ENCODE data around the gene MEX3D.

Gene MEX3D

DNA sequence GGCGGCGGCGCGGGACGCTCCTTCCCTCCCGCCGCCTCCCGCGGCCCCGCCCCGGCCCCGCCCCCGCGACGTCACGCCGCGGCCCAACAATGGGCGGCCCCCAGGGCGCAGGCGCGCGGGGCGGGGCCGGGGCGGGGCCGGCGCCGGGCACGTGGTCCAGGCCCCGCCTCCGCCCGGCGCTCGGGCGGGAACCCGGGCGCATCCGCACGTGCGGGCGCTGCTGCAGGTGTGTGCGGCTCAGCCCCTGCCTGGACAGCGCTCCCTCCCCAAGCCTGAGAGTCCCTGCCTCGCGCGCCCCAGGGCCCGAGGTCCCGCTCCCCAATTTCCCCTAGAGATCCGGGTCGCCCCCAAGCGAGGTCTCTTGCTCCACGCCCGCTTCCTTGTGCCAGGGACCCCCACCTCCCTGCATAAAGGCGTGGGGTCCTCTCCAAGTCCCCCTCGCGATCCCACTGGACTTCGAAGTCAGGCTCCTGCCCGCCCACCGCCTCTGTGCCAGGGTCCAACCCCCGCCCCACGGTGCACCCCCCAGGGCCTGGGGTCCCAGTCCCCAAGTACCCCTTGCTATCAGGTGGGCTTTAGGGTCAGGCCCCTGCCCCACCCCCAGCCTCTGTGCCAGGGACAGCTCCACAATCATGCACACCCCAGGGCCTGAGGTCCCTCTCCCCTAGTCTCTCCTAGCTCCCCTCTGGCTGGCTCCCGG, at the start of gene MEX3D:
MEX3D (minus strand) TSS at position 6 of the 700 bp plus-strand sequence. CDS start 267 bp downstream, outside the sequence.
- peak within 1 kb of the TSS; percentile 80 for H3K4me3 ChIP-seq (ENCODE audit: low read depth, low read length)

DNA sequence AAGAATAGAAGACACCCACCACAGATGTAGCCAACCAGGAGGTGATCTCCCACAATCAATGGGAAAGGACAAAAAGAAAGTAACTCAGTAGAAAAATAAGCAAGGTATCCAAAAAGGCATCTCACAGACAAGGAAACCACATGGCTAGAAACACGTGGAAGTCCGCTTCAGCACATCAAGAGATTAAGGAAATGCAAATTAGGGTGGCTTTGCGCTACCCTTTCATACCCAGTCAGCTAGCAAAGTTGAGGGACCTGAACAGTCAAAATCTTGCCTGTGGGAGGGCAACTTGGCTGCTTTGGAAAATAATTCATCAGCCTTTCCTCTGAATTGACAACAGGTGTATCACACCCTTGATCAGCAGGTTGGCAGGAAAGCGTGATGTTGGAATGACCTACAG, 48.8 kb upstream of the MEX3D start:
- no peak overlapping the region for H3K4me3 ChIP-seq (ENCODE audit: low read depth, low read length)

- H3K4me3 ChIP-seq (ENCODE audit: low read depth, low read length) = no peak overlapping the region
Measured at GRCh38 chr19:1616396-1616795, 48.3 kb upstream of the MEX3D start.

DNA sequence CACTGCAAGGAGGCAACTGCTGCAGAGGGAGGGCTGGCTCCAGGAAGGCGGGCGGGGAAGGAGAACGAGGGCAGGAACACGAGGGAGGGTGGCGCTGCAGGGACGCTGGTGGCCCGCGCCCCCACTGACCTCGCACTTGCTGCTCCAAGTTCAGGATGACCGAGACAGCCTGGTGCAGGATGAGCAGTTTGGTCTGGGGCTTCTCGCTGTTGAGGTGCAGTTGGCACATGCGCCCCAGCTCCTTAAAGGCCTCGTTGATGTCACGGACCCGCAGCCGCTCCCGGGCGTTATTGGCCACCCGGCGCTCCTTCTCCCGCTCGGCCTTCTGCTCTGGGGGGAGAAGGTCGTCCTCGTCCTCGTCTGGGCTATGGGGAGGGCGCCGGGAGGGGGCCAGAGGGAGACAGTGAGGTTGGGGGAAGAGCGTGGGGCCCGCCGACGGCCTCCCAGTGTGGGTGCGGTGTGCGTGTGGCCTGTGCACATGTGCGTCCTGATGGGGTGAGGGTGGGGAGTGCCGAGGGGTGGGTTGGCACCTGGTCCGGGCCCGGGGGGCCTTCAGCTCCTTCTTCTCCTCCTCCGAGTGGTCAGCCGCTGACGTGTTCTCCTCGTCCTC, 47.1 kb upstream of the MEX3D start:
- H3K4me3 ChIP-seq (ENCODE audit: low read depth, low read length) = no peak overlapping the region

DNA sequence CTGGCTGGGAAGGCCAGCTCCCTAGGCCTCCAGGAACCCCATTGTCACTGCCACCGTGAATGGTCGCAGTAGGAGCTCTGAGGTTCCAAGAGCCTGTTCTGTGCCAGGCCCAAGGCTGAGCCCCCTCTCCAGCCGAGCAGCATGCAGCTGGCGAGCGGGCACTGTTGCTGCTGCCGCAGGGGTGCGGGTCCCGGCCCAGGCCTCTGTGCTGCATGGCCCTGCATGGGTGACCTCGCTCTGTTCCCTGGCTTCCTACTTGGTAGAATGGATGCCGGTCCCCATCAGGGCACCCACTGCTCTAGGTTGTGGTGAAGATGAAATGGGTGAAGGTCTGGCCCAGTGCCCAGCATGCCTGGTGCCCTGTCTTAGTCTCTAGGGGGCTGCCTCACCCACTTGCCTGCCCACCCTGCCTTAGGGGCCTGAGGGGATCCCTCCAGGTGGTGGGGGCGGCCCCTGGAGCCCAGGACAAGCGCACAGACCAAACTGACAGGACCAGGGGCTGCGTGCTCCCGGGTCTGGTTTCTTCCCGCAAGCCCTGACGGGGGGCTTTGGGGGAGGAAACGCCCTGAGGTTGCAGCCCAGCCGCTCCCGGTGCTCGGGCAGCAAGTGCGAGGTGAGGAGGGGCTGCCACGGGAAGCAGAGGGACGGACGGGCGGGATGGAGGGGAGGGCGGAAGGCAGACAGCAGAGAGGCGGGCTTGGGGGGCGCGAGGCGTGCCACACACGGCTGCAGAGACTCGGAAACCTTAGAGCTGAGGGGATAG, 45.9 kb upstream of the MEX3D start:
- H3K4me3 ChIP-seq (ENCODE audit: low read depth, low read length) = no peak overlapping the region

DNA sequence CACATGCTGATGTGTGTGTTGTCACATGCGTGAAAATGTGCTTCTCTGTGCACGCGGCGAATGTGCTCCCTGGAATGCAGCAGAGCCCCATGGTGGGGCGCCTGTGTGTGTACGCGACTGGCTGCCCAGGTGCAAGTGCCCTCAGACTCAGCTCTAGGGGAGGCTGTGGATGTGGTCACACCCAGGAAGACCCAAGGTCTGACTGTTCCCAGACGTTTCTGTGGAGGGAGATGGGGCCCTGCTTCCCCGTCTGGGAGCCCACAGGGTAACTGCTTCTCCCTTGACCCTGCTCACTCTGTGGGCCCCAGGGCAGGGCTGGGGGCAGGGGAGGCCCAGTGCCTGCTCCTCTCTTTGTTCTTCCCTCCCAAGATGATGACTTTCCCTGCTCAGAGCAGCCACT, 45.0 kb upstream of the MEX3D start:
- H3K4me3 ChIP-seq (ENCODE audit: low read depth, low read length) = no peak overlapping the region

DNA sequence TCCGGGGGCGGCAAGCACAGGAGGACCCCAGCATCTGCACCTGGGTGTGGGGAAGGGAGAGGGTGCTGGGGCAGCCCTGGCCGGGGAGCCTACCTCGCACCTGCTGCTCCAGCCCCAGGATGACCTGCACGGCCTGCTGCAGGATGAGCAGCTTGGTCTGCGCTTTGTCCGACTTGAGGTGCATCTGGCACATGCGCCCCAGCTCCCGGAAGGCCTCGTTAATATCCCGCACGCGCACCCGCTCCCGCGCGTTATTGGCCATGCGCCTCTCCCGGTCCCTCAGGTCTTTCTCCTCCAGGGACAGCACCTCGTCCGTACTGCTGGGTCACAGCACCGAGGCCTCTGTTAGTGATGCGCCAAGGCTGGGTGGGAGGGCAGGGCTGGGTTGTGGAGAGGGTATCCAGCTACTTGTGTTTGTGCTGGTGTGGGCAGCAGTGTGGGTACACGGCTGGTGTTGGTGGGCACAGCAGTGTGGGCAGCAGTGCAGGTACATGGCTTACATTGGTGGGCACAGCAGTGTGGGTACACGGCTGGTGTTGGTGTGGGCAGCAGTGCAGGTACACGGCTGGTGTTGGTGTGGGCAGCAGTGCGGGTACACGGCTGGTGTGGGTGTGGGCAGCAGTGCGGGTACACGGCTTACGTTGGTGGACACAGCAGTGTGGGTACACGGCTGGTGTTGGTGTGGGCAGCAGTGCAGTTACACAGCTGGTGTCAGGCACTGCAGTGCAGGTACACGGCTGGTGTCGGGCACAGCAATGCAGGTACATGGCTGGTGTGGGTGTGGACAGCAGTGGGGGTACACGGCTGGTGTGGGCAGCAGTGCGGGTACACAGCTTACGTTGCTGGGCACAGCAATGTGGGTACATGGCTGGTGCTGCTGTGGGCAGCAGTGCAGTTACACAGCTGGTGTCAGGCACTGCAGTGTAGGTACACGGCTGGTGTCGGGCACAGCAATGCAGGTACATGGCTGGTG, 44.3 kb upstream of the MEX3D start:
- no peak overlapping the region for H3K4me3 ChIP-seq (ENCODE audit: low read depth, low read length)

GRCh38 chr19:1611353-1611752, 43.2 kb upstream of the MEX3D start:
- H3K4me3 ChIP-seq (ENCODE audit: low read depth, low read length) = no peak overlapping the region

- H3K4me3 ChIP-seq (ENCODE audit: low read depth, low read length) = no peak overlapping the region
Measured at GRCh38 chr19:1610579-1610978, 42.5 kb upstream of the MEX3D start.

DNA sequence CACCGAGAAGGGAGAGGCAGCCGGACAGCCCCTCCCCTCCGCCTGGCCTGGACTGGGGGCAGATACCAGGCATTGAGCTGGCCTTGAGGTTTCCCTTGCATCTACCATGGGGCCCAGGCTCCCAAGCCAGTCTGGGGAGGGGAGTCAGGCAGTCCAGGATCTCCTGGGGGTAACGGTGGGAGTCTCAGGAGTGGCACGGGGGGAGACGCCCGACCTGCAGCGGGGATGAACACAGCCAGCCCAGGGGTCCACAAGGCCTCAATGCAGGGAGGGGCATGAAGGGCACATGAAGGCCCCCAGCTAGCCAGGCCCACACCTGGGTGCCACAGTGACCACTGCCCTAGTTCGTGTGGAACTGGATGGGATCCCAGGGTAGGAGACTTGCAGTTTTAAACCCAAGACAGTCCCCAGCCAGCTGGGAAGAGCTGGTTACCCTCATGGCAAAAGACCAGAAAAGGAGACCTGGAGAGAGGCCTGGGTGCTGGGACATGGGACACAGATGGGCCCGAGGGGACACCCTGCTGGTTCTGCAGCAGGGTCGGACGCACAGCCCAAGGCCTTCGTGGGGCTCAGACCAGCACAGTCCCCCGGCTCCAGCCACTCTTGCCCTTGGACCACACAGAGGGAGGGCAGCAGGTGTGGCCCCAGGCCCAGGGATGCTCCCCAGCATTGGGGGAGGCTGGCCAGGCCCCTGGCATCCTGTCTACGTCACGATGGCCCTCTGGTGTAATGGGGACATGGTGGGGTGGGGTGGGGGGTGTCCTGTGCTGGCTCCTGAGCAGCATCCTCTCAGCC, 41.8 kb upstream of the MEX3D start:
- no peak overlapping the region for H3K4me3 ChIP-seq (ENCODE audit: low read depth, low read length)

GRCh38 chr19:1609103-1609396, 40.9 kb upstream of the MEX3D start:
- no peak overlapping the region for H3K4me3 ChIP-seq (ENCODE audit: low read depth, low read length)

DNA sequence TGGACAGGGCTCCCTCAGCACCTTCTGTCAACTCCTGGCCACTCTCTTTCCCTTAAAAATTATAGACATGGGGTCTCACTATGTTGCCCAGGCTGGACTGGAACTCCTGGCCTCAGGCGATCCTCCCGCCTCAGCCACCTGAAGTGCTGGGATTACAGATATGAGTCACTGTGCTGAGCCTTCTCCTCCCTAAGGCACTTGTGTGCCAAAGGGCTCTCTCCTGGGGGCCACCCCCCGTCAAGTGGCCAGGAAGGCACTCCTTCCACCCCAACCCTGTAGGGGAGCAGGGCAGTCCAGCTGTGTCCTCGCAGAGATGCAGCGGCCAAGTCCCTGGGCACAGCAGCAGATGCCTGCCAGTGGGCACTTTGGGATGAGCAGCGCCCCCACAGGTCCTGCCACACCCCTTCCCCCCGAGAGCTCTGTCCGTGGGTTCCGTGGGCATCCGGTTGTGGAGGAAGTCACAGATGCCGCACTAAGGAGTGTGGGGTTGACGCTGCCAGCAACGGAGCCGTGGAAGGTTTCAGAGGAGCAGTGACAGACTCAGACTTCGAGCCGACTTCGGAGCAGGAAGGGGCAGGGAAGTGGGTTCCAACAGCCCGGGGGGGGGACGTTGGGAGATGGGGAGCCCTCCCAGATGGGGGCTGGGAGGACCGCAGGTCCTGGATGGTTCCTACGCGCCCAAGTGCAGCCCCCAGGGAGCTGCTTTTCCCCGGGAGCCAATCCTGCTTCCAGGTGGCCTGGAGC, 40.4 kb upstream of the MEX3D start:
- no peak overlapping the region for H3K4me3 ChIP-seq (ENCODE audit: low read depth, low read length)

- H3K4me3 ChIP-seq (ENCODE audit: low read depth, low read length) = peak overlapping the region; percentile 90
Measured at GRCh38 chr19:1606138-1606651, 38.1 kb upstream of the MEX3D start.

DNA sequence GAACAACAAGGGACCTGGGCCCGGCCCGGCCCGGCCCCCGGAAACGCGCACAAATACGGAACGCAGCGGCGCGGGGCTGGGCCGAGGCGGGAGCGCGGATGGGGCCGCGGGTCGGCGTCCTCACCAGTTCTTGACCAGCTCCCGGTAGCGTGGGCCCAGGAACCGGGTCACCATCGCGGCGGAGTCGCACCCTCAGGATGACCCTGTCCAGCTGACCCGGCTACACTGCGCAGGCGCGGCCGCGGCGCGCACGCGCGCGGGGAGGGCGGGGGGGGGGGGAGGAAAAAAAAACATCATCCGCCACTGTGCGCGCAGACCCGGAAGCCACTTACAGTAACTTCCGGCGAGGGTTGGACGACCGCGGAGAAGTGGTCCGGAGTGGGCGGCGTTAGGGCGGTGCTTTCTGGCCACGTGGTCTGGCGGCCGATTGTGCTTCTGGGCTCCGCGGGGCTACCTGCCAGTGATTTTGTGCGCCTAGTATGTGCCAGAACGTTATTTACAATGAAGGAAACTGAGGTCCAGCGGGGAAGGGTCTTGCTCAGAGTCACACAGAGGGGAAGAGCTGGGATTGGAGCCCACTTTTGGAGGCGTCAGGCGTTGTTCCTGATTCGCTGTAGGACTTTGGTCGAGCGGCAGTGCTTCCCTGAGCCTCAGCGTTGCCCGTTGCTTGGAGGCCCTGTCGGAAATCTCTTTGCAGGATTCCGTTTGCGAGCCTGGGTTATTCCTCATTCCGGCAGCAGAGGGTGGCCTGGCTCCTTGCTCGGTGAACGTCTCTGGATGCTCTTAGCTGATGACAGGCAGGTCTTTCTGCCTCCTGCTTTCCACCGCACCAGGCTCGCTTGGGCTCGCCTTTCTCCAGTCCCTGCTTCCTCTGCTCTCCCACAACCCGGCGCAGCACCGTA, 37.4 kb upstream of the MEX3D start, which contains the start of gene UQCR11:
UQCR11 (minus strand) TSS at position 227 of the 902 bp plus-strand sequence; CDS start at position 174, 53 bp downstream.
- peak within 1 kb of the TSS; percentile 90 for H3K4me3 ChIP-seq (ENCODE audit: low read depth, low read length)

- H3K4me3 ChIP-seq (ENCODE audit: low read depth, low read length) = no peak overlapping the region
Measured at GRCh38 chr19:1602091-1602707, 34.1 kb upstream of the MEX3D start.

DNA sequence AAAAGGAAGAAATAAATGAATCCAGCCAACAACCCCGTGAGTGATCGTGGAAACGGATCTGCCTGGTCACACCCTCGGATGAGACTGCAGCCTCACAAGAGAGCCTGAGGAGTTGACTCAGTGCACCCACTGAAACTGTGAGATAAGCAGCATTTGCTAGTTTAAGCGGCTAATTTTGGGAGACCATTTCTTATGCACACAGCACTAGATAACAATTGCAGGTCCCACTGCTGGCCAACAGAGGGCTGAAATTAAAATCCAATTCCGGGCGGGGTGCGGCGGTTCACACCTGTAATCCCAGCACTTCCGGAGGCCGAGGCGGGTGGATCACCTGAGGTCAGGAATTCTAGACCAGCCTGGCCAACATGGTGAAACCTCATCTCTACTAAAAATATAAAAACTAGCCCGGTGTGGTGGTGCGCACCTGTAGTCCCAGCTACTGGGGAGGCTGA, 33.5 kb upstream of the MEX3D start:
- no peak overlapping the region for H3K4me3 ChIP-seq (ENCODE audit: low read depth, low read length)

- no peak overlapping the region for H3K4me3 ChIP-seq (ENCODE audit: low read depth, low read length)
Measured at GRCh38 chr19:1599460-1599846, 31.3 kb upstream of the MEX3D start.

Data from iPS-11a (cell line).